ENCODE measurements around the gene TBL1XR1.

GRCh38 chr3:177066068-177066467 lies 131.2 kb downstream of the TBL1XR1 start:
- TF ChIP-seq CTCF (conservative IDR thresholded peaks at IDR 0.05; ENCODE audit: low read depth, low read length) (no peak), EZH2 (IDR thresholded peaks at IDR 0.05; ENCODE audit: low read length, unreplicated experiment) (no peak), EZH2phosphoT487 (IDR thresholded peaks at IDR 0.05; ENCODE audit: borderline replicate concordance, low read length) (no peak)

All from PC-3 (cell line).